ENCODE results near the gene FILIP1L.

Gene FILIP1L

GRCh38 chr3:99881121-99881524, 233.2 kb downstream of the FILIP1L start:
- no peak overlapping the region for H3K9ac ChIP-seq (ENCODE audit: low read depth, low read length)
- H3K4me3 ChIP-seq (ENCODE audit: low read depth, low read length), result no peak overlapping the region
- H3K9me3 ChIP-seq (ENCODE audit: control insufficient read depth, insufficient read depth, low read length), result no peaks in the 10 kb centered on the region
- peaks cover 37% of the 10 kb centered on the region for H3K27me3 ChIP-seq (ENCODE audit: control insufficient read depth, insufficient read depth, low read length)
- H3K27ac ChIP-seq (ENCODE audit: low read depth, low read length), result no peak overlapping the region
- peaks cover 24% of the 10 kb centered on the region for H3K4me1 ChIP-seq (ENCODE audit: control insufficient read depth, insufficient read depth, low read length)
- H3K36me3 ChIP-seq (ENCODE audit: control insufficient read depth, insufficient read depth, low read length), result no peaks in the 10 kb centered on the region

- H3K4me3 ChIP-seq (ENCODE audit: low read depth, low read length), result no peak overlapping the region
- H3K36me3 ChIP-seq (ENCODE audit: control insufficient read depth, insufficient read depth, low read length), result no peaks in the 10 kb centered on the region
- H3K27ac ChIP-seq (ENCODE audit: low read depth, low read length), result no peak overlapping the region
- no peak overlapping the region for H3K9ac ChIP-seq (ENCODE audit: low read depth, low read length)
- H3K9me3 ChIP-seq (ENCODE audit: control insufficient read depth, insufficient read depth, low read length), result no peaks in the 10 kb centered on the region
- peaks cover 31% of the 10 kb centered on the region for H3K4me1 ChIP-seq (ENCODE audit: control insufficient read depth, insufficient read depth, low read length)
- H3K27me3 ChIP-seq (ENCODE audit: control insufficient read depth, insufficient read depth, low read length), result peaks cover 51% of the 10 kb centered on the region
These were observed 235.0 kb downstream of the FILIP1L start for GRCh38 chr3:99879275-99879674.

- peaks cover 63% of the 10 kb centered on the region for H3K27me3 ChIP-seq (ENCODE audit: control insufficient read depth, insufficient read depth, low read length)
- H3K9ac ChIP-seq (ENCODE audit: low read depth, low read length), result no peak overlapping the region
- no peak overlapping the region for H3K4me3 ChIP-seq (ENCODE audit: low read depth, low read length)
- H3K36me3 ChIP-seq (ENCODE audit: control insufficient read depth, insufficient read depth, low read length), result no peaks in the 10 kb centered on the region
- no peak overlapping the region for H3K27ac ChIP-seq (ENCODE audit: low read depth, low read length)
- H3K9me3 ChIP-seq (ENCODE audit: control insufficient read depth, insufficient read depth, low read length), result no peaks in the 10 kb centered on the region
- H3K4me1 ChIP-seq (ENCODE audit: control insufficient read depth, insufficient read depth, low read length), result peaks cover 31% of the 10 kb centered on the region
These were observed 236.3 kb downstream of the FILIP1L start for GRCh38 chr3:99878005-99878404.

DNA sequence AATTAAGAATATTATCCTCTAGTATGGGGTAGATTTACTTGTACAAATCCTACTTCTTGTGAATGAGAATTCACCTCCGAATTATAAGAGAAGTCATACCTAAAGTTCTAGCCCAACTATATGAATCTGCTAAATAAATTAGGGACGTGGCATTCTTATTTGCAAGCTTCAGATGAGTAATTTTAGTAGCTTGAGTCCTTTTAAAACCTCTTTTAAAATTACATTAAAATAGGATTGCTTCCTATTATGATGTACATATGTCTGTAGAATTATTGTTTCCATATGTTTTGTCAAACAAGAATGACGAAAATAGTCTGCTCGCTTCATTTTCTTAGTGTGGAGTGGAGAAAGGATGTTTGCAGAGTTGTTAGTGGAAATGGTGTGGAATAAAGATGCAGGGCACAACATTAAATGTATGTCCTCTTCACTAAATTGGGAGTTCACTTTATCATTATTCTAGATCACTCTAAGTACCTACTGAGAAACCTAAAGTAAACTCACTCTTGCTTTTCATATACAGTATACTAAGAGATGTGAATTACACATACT, 237.2 kb downstream of the FILIP1L start:
- peak overlapping the region; percentile 93 for H3K27ac ChIP-seq (ENCODE audit: low read depth, low read length)
- peak overlapping the region; percentile 60 for H3K4me3 ChIP-seq (ENCODE audit: low read depth, low read length)
- H3K27me3 ChIP-seq (ENCODE audit: control insufficient read depth, insufficient read depth, low read length), result peaks cover 72% of the 10 kb centered on the region
- H3K36me3 ChIP-seq (ENCODE audit: control insufficient read depth, insufficient read depth, low read length), result no peaks in the 10 kb centered on the region
- peaks cover 31% of the 10 kb centered on the region for H3K4me1 ChIP-seq (ENCODE audit: control insufficient read depth, insufficient read depth, low read length)
- H3K9me3 ChIP-seq (ENCODE audit: control insufficient read depth, insufficient read depth, low read length), result no peaks in the 10 kb centered on the region
- H3K9ac ChIP-seq (ENCODE audit: low read depth, low read length), result peak overlapping the region; percentile 61; the same call in 1 of the 2 replicates

- H3K9ac ChIP-seq (ENCODE audit: low read depth, low read length), result peak overlapping the region; percentile 61
- H3K4me1 ChIP-seq (ENCODE audit: control insufficient read depth, insufficient read depth, low read length), result peaks cover 39% of the 10 kb centered on the region
- peaks cover 74% of the 10 kb centered on the region for H3K27me3 ChIP-seq (ENCODE audit: control insufficient read depth, insufficient read depth, low read length)
- H3K27ac ChIP-seq (ENCODE audit: low read depth, low read length), result peak overlapping the region; percentile 93
- H3K4me3 ChIP-seq (ENCODE audit: low read depth, low read length), result peak overlapping the region; percentile 60
- H3K36me3 ChIP-seq (ENCODE audit: control insufficient read depth, insufficient read depth, low read length), result no peaks in the 10 kb centered on the region
- no peaks in the 10 kb centered on the region for H3K9me3 ChIP-seq (ENCODE audit: control insufficient read depth, insufficient read depth, low read length)
These were observed 238.1 kb downstream of the FILIP1L start for GRCh38 chr3:99875929-99876841.

- H3K36me3 ChIP-seq (ENCODE audit: control insufficient read depth, insufficient read depth, low read length), result no peaks in the 10 kb centered on the region
- H3K9ac ChIP-seq (ENCODE audit: low read depth, low read length), result peak overlapping the region; percentile 14; the same call in 1 of the 2 replicates
- H3K4me3 ChIP-seq (ENCODE audit: low read depth, low read length), result peak overlapping the region; percentile 60
- H3K27ac ChIP-seq (ENCODE audit: low read depth, low read length), result peak overlapping the region; percentile 93
- H3K27me3 ChIP-seq (ENCODE audit: control insufficient read depth, insufficient read depth, low read length), result peaks cover 81% of the 10 kb centered on the region
- H3K9me3 ChIP-seq (ENCODE audit: control insufficient read depth, insufficient read depth, low read length), result no peaks in the 10 kb centered on the region
- H3K4me1 ChIP-seq (ENCODE audit: control insufficient read depth, insufficient read depth, low read length), result peaks cover 40% of the 10 kb centered on the region
These were observed 238.7 kb downstream of the FILIP1L start for GRCh38 chr3:99875581-99875928.

- no peak overlapping the region for H3K27ac ChIP-seq (ENCODE audit: low read depth, low read length)
- peaks cover 84% of the 10 kb centered on the region for H3K27me3 ChIP-seq (ENCODE audit: control insufficient read depth, insufficient read depth, low read length)
- peaks cover 40% of the 10 kb centered on the region for H3K4me1 ChIP-seq (ENCODE audit: control insufficient read depth, insufficient read depth, low read length)
- H3K9me3 ChIP-seq (ENCODE audit: control insufficient read depth, insufficient read depth, low read length), result no peaks in the 10 kb centered on the region
- no peak overlapping the region for H3K9ac ChIP-seq (ENCODE audit: low read depth, low read length)
- no peaks in the 10 kb centered on the region for H3K36me3 ChIP-seq (ENCODE audit: control insufficient read depth, insufficient read depth, low read length)
- peak overlapping the region; percentile 60; the same call in 1 of the 2 replicates for H3K4me3 ChIP-seq (ENCODE audit: low read depth, low read length)
These were observed 239.9 kb downstream of the FILIP1L start for GRCh38 chr3:99874237-99875002.

GRCh38 chr3:99873269-99874102, 240.8 kb downstream of the FILIP1L start:
- H3K27me3 ChIP-seq (ENCODE audit: control insufficient read depth, insufficient read depth, low read length), result peaks cover 82% of the 10 kb centered on the region
- H3K9ac ChIP-seq (ENCODE audit: low read depth, low read length), result no peak overlapping the region
- H3K9me3 ChIP-seq (ENCODE audit: control insufficient read depth, insufficient read depth, low read length), result no peaks in the 10 kb centered on the region
- no peaks in the 10 kb centered on the region for H3K36me3 ChIP-seq (ENCODE audit: control insufficient read depth, insufficient read depth, low read length)
- H3K4me1 ChIP-seq (ENCODE audit: control insufficient read depth, insufficient read depth, low read length), result peaks cover 40% of the 10 kb centered on the region
- H3K4me3 ChIP-seq (ENCODE audit: low read depth, low read length), result no peak overlapping the region; the same call in 1 of the 2 replicates
- no peak overlapping the region for H3K27ac ChIP-seq (ENCODE audit: low read depth, low read length)

- peaks cover 82% of the 10 kb centered on the region for H3K27me3 ChIP-seq (ENCODE audit: control insufficient read depth, insufficient read depth, low read length)
- H3K27ac ChIP-seq (ENCODE audit: low read depth, low read length), result no peak overlapping the region
- no peaks in the 10 kb centered on the region for H3K36me3 ChIP-seq (ENCODE audit: control insufficient read depth, insufficient read depth, low read length)
- no peak overlapping the region for H3K4me3 ChIP-seq (ENCODE audit: low read depth, low read length)
- no peak overlapping the region for H3K9ac ChIP-seq (ENCODE audit: low read depth, low read length)
- no peaks in the 10 kb centered on the region for H3K9me3 ChIP-seq (ENCODE audit: control insufficient read depth, insufficient read depth, low read length)
- peaks cover 35% of the 10 kb centered on the region for H3K4me1 ChIP-seq (ENCODE audit: control insufficient read depth, insufficient read depth, low read length)
These were observed 241.4 kb downstream of the FILIP1L start for GRCh38 chr3:99872923-99873254.

DNA sequence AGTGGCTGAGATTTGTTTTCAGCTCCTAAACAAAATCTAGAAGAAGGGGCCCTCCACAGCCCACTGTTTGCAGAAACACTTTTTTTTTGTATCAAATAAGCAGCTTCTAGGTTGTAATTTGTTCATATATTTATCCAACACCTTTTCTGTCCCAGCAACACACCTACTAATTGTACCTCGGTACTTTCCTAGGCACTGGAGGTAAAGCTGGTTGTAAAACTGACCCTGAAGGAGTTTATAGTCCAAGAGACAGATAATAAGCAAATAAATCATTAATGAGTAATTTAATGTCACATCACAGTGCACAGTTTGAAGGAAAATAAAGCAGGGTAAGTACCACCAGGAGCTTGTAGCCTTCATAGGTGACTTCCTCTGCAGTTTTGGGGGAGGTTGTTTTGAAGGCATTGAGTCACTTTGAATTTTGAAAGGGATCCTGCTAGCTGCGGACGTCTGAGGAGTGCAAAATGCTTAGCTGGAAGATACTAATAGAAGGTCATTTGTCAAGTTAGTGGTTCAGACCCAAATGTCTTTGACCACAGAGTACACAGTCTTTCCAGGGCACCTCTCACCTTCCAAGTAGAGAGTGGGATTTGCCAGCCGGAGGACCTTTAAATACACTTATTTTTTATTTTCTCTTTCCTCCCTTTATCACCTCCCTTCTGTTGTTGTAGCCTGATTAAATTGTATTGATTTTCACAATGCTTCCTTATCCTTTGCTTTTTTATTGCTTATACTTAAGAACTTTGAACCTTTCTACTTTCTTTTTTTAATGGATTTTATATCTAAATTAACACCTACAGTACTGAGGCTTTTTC, 242.9 kb downstream of the FILIP1L start:
- peaks cover 82% of the 10 kb centered on the region for H3K27me3 ChIP-seq (ENCODE audit: control insufficient read depth, insufficient read depth, low read length)
- no peaks in the 10 kb centered on the region for H3K9me3 ChIP-seq (ENCODE audit: control insufficient read depth, insufficient read depth, low read length)
- H3K9ac ChIP-seq (ENCODE audit: low read depth, low read length), result no peak overlapping the region
- H3K36me3 ChIP-seq (ENCODE audit: control insufficient read depth, insufficient read depth, low read length), result no peaks in the 10 kb centered on the region
- no peak overlapping the region for H3K4me3 ChIP-seq (ENCODE audit: low read depth, low read length)
- H3K4me1 ChIP-seq (ENCODE audit: control insufficient read depth, insufficient read depth, low read length), result peaks cover 26% of the 10 kb centered on the region
- no peak overlapping the region for H3K27ac ChIP-seq (ENCODE audit: low read depth, low read length)

Measured in HUES48 (cell line).